ENCODE results near the gene THBS1.

The THBS1 gene

DNA sequence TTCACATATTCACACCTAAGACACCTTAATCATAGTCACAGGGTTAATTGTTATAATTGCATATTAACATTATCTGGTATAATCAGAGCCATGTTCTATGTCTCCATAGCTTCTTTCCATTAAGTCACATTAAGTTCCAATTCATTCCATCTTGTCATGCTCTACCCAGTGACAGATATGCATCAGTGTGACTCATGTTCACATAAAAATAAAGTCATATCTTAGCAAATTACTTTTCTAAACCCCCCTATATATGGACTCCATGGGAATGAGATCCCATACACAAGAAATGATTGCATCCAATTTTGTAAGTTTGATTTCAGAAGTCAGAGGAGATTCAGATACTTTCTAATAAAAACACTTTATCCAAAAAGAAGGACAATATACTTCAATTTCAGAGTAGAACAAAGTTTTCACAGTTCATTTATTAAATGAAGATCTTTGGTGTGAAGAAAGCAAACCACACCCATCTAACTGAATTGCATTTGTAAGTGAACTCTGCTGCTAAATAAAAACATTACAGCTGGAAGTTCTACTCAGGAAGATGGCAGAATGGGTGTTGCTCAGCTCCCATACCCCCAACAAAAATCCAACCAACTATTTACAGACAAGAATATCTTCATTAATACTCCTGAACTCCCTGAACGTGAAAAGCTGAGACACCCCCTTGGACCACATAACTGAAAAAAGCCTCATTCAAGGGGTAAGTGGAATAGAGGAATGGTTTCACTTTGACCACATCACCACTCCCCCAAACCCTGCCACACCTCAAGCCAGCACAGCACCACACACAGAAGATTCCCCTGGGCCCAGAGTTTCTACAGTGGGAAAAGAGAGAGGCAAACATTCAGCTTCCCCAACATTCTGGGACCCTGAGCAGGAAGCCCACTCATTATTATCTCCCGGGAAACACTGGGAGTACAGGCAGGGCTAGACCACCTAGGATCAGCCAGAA is 27.6 kb downstream of the THBS1 start:
- DNase-seq (ENCODE audit: low read depth) = no peak

- DNase-seq (ENCODE audit: low read depth) = no peak
Observed at GRCh38 chr15:39609166-39609916, 28.5 kb downstream of the THBS1 start.

DNA sequence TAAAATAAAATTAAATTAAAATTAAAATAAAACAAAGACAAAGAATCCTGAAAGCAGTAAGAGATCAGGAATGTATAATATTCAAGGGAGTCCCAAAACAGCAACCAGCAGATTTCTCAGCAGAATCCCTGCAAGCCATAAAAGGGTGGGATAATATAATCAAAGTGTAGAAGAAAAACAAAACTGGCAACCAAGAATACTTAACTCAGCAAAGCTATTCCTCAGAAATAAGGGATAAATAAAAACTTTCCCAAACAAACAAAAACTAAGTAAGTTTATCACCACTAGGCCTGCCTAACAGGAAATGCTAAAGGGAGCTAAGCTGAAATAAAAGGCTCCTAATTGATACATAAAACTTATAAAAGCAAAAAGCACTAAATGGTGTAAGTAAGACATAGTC is 29.8 kb downstream of the THBS1 start:
- no peak for DNase-seq (ENCODE audit: low read depth)

GRCh38 chr15:39613271-39613670 is 32.4 kb downstream of the THBS1 start:
- no peak for DNase-seq (ENCODE audit: low read depth)

DNA sequence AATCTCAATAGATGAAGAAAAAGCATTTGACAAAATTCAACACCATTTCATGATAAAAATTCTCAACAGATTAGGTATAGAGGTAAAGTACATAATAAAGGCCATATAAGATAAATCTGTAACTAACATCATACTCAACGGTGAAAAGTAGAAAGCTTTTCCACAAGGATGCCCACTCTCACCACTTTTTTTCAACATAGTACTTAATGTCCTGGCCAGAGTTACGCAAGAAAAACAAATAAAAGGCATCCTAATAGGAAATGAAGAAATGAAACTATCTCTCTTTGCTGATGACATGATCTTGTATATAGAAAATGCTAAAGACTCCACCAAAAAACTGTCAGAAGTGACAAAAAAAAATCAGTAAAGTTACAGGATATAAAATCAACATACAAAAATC is 33.0 kb downstream of the THBS1 start:
- DNase-seq (ENCODE audit: low read depth) = no peak

- DNase-seq (ENCODE audit: low read depth) = no peak
Observed at GRCh38 chr15:39616731-39617455, 36.0 kb downstream of the THBS1 start.

GRCh38 chr15:39618063-39618823 is 37.4 kb downstream of the THBS1 start:
- no peak for DNase-seq (ENCODE audit: low read depth)

GRCh38 chr15:39621210-39621609 is 40.3 kb downstream of the THBS1 start:
- no peak for DNase-seq (ENCODE audit: low read depth)

- no peak for DNase-seq (ENCODE audit: low read depth)
Observed at GRCh38 chr15:39621976-39622375, 41.1 kb downstream of the THBS1 start.

- no peak for DNase-seq (ENCODE audit: low read depth)
Observed at GRCh38 chr15:39622660-39623516, 42.0 kb downstream of the THBS1 start.

GRCh38 chr15:39623529-39623931 is 42.7 kb downstream of the THBS1 start:
- no peak for DNase-seq (ENCODE audit: low read depth)

GRCh38 chr15:39624806-39625205 is 43.9 kb downstream of the THBS1 start:
- peak; percentile 53 for DNase-seq (ENCODE audit: low read depth)

GRCh38 chr15:39625451-39625850 is 44.6 kb downstream of the THBS1 start:
- no peak for DNase-seq (ENCODE audit: low read depth)

- no peak for DNase-seq (ENCODE audit: low read depth)
Observed at GRCh38 chr15:39625856-39626255, 45.0 kb downstream of the THBS1 start.

DNA sequence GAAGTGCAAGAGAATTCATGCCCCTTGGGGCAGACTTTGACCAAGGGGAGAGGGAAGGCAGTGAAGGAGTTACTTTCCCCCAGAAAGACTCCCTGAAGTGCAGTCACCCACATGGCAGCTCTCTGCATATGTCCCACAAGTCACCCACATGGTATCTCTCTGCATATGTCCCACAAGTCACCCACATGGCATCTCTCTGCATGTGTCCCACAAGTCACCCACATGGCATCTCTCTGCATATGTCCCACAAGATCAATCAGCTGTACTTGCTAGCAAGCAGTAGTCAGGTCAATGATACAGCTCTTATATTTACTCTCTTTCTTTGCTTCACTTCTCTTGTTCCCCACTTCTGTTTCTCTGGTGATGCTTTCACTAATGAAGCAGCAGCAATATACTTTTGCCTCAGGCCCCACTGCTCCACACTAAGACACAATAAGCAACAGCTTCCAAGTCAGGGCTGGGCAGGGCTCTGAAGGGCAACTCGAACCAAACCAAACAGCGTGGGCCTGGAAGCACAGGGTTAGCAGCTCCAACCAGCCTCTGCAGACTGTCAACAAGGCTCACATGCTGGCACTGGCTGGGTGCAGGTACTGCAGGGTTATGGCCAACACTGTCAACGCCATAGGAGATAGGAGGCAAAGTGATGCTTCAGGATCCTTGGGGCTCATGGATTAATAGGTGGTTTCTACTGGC is 46.7 kb downstream of the THBS1 start:
- no peak for DNase-seq (ENCODE audit: low read depth)

DNA sequence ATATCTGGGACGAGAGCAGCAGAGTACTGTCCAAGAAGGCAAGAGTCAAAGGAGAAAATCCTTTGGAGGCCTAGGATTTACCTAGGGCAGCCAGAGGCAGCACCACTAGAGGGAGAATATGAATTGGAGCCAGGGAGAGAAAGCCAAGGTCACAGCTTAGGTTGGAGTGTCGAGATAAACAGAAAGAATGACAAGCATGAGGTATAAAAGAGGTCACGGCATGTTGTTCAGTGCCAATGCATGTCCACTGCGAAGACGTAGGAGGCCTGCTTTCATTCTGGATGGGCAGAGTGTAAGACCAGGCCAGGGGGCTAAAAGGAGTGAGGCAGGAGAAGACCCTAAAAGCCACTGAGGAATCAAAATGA is 47.2 kb downstream of the THBS1 start:
- DNase-seq (ENCODE audit: low read depth) = no peak

DNA sequence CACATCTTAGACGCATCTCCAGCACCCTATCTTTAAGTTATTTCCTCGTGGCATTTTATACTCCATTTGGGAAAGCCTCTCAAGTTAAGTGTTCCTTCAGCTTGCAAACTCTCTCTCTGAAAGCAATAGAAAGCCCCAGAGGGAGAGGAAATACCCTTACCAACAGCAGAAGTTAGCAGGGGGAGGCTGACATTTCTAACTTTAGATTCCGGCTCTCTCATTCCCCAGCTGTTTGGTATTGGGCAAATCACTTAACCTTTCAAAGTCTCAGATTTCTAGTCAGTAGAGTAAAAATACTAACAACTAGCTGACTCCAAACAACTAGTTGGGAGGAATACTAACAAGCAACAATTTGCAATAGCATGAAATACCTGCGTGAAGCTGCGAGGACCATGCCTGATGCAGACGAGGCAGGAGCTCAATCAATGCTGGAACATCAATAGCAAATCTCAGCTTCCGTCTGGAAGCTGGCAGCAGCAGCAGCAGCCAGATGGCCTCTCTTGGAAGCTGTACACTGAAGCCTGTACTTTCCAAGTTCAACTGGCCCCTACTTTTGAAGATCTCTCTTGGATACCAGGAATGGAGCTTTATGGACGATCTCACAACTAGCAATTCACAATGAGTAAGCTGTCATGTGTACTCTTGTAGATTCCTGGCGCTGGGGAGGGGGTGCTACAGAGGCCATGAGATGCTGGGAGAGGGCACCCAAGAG is 47.8 kb downstream of the THBS1 start:
- no peak for DNase-seq (ENCODE audit: low read depth)

GRCh38 chr15:39629371-39629770 is 48.5 kb downstream of the THBS1 start:
- DNase-seq (ENCODE audit: low read depth) = peak; percentile 57

DNA sequence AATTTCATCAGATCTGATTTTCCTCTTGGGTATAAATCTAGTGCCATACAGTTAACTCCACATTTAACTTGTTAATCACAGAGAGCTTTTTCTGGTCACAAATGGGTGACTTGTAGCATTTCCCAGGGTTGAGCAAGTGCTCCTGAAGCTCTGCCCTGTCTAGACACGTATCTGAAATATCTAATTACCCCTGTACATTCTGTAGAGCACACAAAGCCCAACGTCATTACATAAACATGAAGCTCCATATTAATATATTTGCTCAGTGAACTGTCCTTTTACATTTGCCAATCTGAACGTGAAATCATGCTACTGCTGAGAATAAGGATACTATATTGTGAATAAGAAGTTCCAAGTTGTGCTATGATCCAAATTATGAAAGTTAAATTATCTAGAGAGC is 49.0 kb downstream of the THBS1 start:
- DNase-seq (ENCODE audit: low read depth) = no peak

DNA sequence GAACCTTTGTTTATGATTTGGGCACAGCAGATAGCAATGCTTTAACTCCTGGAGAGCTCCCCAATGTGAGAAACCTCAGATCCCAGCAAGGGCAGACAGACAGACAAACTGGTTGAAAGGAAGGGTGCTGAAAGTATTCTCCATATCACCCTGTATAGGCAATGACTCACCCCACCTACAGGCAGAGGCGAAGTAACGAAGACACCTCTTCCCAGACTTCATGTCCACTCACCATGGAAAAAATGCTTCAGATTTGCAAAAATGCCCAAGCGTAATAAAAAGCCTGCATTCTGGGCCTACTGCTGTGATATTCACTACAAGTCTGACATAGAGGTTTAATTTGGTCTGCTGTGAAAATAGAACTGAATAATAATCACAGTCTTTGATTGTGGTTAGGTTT is 50.5 kb downstream of the THBS1 start:
- no peak for DNase-seq (ENCODE audit: low read depth)

Data from activated T-helper 9 cell treated with anti-CD3 and anti-CD28 coated beads, Interleukin-2, amount 50 U/mL, for 16 hours (primary cell).